ENCODE data around the gene CDH12.

DNA sequence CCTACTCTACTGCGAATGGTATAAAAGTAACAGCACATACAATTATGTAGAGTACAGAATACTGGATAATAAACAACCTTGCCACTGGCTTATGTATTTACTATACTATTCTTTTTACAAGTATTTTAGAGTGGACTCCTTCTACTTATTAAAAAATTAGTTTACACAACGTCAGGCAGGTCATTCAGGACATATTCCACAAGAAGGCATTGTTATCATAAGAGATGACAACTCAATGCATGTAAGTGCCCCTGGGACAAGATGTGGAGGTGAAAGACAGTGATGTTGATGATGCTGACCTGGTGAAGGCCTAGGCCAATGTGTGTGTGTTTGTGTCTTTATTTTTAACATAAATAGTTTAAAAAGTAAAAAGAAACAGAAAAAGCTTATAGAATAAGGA lies 421.7 kb downstream of the CDH12 start:
- TF ChIP-seq CTCF (IDR thresholded peaks at IDR 0.05) = no peak
- no peak for TF ChIP-seq POLR2A (IDR thresholded peaks at IDR 0.05)
- TF ChIP-seq POLR2AphosphoS5 (IDR thresholded peaks at IDR 0.05; ENCODE audit: insufficient read depth in 1 of 2, low read depth in 1 of 2) = no peak

Data from vagina (tissue), 2 donors.